Panc1 (cell line): ENCODE data around the gene PRDM2. TPM values are rescaled to one million over a fixed set of nuclear protein-coding genes. Genes with fewer than 3 reads are reported as not detected.

Experiments
- ATAC-seq: fragments of 200-7000 bp; cut with Tn5 transposase; 2 replicates; pipeline ENCODE4 v1.9.1; 2020; ENCODE audit warnings: mild to moderate bottlenecking, moderate library complexity
- BruUV-seq: library from RNA; stranded (reverse); fragments of 400-500 nt; replicated peaks from 2 replicates; lab custom pipeline; 2021; lab: Mats Ljungman, UMichigan
- CTCF ChIA-PET: fragments of 300-600 bp; sonication (Branson Sonifier 250); formaldehyde crosslinking; loops from one replicate; lab custom pipeline; 2022; ENCODE audit warnings: antibody characterized with exemption; lab: Charles Lee
- POLR2A ChIA-PET: fragments of 300-600 bp; sonication (Branson Sonifier 250); formaldehyde crosslinking; loops from one replicate; lab custom pipeline; 2022; ENCODE audit warnings: antibody characterized with exemption; lab: Charles Lee
- DNase-seq: peaks from one replicate; pipeline ENCODE4 v3.0.0-alpha.2; 2010; ENCODE audit warnings: low read depth, low spot score
- H3K27ac ChIP-seq: 2 replicates; pipeline ENCODE4 v1.5.1; 2011; ENCODE audit warnings: mild to moderate bottlenecking, low read length, inconsistent platforms
- H3K27me3 ChIP-seq: fragments of 200-500 bp; sonication (Bioruptor generic); 2 replicates; pipeline ENCODE4 v1.6.0; 2014; ENCODE audit warnings: low read length, inconsistent platforms; ENCODE audit not compliant: control insufficient read depth, insufficient read depth
- H3K36me3 ChIP-seq: fragments of 200-500 bp; sonication (Bioruptor generic); 2 replicates; pipeline ENCODE4 v1.5.1; 2014; ENCODE audit warnings: inconsistent platforms, mild to moderate bottlenecking, low read length, moderate library complexity; ENCODE audit not compliant: control insufficient read depth, insufficient read depth
- H3K4me1 ChIP-seq: 2 replicates; pipeline ENCODE4 v1.5.1; 2011; ENCODE audit warnings: inconsistent platforms, mild to moderate bottlenecking, low read length, moderate library complexity; ENCODE audit not compliant: control insufficient read depth, insufficient read depth
- H3K4me3 ChIP-seq, 2 experiments: 2 replicates each; pipeline ENCODE4 v1.5.1; 2011 to 2012; ENCODE audit warnings: low read depth in 2 of 2, low read length in 2 of 2, mild to moderate bottlenecking in 2 of 2, inconsistent platforms in 1 of 2, moderate library complexity in 1 of 2
- H3K9me3 ChIP-seq: fragments of 200-500 bp; sonication (Bioruptor generic); 2 replicates; pipeline ENCODE4 v1.5.1; 2014; ENCODE audit warnings: low read depth, mild to moderate bottlenecking, inconsistent platforms, low read length, moderate library complexity; ENCODE audit not compliant: control insufficient read depth, insufficient read depth
- POLR2AphosphoS5 ChIP-seq: IDR thresholded peaks from 2 replicates; pipeline ENCODE4 v1.6.1; 2012; ENCODE audit warnings: mild to moderate bottlenecking, low read depth, low read length, moderate library complexity
- SIN3A ChIP-seq: IDR thresholded peaks from 2 replicates; pipeline ENCODE4 v1.6.1; 2012; ENCODE audit warnings: low read depth, mild to moderate bottlenecking, low read length, moderate library complexity, borderline replicate concordance; ENCODE audit not compliant: insufficient read depth
- TCF7L2 ChIP-seq: IDR thresholded peaks from 2 replicates; pipeline ENCODE4 v1.6.1; 2011; ENCODE audit warnings: mild to moderate bottlenecking, low read depth, low read length, inconsistent platforms
- in situ Hi-C: cut with HindIII; loops from 2 replicates; pipeline ENCODE4 v1.10.0; 2016; ENCODE audit warnings: low sequenced_read_pairs, low pct_unique_long_range_greater_than_20kb
- intact Hi-C: fragments of 100-400 bp; cut with micrococcal nuclease; formaldehyde crosslinking; loops from one replicate; pipeline ENCODE4 v1.10.0; 2022; ENCODE audit not compliant: unreplicated experiment
- total RNA-seq: library from RNA; stranded (reverse); gene quantifications from one replicate; pipeline ENCODE4 v1.2.1, GENCODE V29; 2021; ENCODE audit not compliant: unreplicated experiment
- TF ChIP-seq, protein P1 (sequence below): fragments of 450-650 bp; IDR thresholded peaks from 2 replicates; pipeline ENCODE4 v1.5.1; 2017; ENCODE audit warnings: mild to moderate bottlenecking
- TF ChIP-seq, protein P2 (sequence below), 2 experiments: IDR thresholded peaks; 2 replicates each; pipeline ENCODE4 v1.6.1; 2011 to 2012; ENCODE audit warnings: low read depth in 2 of 2, control low read depth in 1 of 2, low read length in 1 of 2, mild to moderate bottlenecking in 1 of 2, moderate library complexity in 1 of 2; ENCODE audit not compliant: insufficient read depth in 1 of 2

PRDM2 gene
- total RNA-seq, 1 experiment from 2014 or later = 40.3 TPM

DNA sequence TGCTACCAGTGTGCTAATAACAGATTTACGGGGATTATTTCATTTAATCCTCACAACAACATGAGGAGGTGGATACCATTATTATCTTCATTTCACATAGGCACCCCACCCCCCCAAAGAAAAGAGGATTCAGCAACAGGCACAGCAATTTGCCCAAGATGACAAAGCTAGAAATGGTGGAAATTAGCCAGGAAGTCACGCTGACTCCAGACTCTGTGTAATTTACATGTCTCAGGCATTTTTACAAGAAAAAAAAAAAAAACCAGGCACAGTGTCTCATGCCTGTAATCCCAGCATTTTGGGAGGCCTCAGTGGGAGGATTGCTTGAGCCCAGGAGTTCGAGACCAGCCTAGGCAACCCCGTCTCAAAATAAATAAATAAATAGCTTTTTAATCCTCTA is 37.5 kb upstream of the PRDM2 start:
- Histone ChIP-seq H3K36me3 (no peaks in the 10 kb centered on the region), H3K27me3 (no peaks in the 10 kb centered on the region), H3K4me3 (no peak overlapping the region), H3K4me1 (no peaks in the 10 kb centered on the region), H3K27ac (no peak overlapping the region), H3K9me3 (no peaks in the 10 kb centered on the region)
- POLR2A ChIA-PET = no interaction called here
- DNase-seq (no peak), ATAC-seq (no peak)
- intact Hi-C loops = loop anchor here (10.0 kb wide), 1 partner anchor 142 kb away; no protein-coding TSS in a partner anchor
- in situ Hi-C loops = no loop called here
- CTCF ChIA-PET = no interaction called here
- BruUV-seq = no TSS peak
- TF ChIP-seq, protein P1, sequence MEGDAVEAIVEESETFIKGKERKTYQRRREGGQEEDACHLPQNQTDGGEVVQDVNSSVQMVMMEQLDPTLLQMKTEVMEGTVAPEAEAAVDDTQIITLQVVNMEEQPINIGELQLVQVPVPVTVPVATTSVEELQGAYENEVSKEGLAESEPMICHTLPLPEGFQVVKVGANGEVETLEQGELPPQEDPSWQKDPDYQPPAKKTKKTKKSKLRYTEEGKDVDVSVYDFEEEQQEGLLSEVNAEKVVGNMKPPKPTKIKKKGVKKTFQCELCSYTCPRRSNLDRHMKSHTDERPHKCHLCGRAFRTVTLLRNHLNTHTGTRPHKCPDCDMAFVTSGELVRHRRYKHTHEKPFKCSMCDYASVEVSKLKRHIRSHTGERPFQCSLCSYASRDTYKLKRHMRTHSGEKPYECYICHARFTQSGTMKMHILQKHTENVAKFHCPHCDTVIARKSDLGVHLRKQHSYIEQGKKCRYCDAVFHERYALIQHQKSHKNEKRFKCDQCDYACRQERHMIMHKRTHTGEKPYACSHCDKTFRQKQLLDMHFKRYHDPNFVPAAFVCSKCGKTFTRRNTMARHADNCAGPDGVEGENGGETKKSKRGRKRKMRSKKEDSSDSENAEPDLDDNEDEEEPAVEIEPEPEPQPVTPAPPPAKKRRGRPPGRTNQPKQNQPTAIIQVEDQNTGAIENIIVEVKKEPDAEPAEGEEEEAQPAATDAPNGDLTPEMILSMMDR = no peak
- TF ChIP-seq TCF7L2 = no peak
- no peak for TF ChIP-seq POLR2AphosphoS5
- TF ChIP-seq, protein P2, sequence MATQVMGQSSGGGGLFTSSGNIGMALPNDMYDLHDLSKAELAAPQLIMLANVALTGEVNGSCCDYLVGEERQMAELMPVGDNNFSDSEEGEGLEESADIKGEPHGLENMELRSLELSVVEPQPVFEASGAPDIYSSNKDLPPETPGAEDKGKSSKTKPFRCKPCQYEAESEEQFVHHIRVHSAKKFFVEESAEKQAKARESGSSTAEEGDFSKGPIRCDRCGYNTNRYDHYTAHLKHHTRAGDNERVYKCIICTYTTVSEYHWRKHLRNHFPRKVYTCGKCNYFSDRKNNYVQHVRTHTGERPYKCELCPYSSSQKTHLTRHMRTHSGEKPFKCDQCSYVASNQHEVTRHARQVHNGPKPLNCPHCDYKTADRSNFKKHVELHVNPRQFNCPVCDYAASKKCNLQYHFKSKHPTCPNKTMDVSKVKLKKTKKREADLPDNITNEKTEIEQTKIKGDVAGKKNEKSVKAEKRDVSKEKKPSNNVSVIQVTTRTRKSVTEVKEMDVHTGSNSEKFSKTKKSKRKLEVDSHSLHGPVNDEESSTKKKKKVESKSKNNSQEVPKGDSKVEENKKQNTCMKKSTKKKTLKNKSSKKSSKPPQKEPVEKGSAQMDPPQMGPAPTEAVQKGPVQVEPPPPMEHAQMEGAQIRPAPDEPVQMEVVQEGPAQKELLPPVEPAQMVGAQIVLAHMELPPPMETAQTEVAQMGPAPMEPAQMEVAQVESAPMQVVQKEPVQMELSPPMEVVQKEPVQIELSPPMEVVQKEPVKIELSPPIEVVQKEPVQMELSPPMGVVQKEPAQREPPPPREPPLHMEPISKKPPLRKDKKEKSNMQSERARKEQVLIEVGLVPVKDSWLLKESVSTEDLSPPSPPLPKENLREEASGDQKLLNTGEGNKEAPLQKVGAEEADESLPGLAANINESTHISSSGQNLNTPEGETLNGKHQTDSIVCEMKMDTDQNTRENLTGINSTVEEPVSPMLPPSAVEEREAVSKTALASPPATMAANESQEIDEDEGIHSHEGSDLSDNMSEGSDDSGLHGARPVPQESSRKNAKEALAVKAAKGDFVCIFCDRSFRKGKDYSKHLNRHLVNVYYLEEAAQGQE (IDR thresholded peaks at IDR 0.05; ENCODE audit: insufficient read depth in 1 of 2, low read depth in 2 of 2, low read length in 1 of 2) = no peak
- no peak for TF ChIP-seq SIN3A

DNA sequence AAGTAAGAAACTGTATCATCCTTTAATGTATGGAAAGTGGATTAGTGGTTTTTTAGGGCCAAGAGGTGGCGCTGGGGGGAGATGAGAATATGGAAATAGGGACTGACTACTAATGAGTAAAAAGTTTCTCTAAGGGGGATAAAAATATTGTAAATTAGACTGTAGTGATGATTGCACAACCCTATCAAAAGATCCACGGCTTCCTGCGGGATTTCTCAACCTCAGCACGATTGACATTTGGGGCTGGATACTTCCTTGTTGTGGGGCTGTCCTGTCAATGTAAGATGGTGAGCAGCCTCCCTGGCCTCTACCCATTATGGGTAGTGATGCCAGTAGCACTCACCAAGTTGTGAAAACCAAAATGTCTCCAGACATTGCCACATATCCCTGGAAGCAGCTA is 36.0 kb upstream of the PRDM2 start:
- intact Hi-C loops = loop anchor here (10.0 kb wide), 1 partner anchor 141 kb away; no protein-coding TSS in a partner anchor
- H3K9me3 ChIP-seq = no peaks in the 10 kb centered on the region
- H3K4me1 ChIP-seq = no peaks in the 10 kb centered on the region
- no peak overlapping the region for H3K27ac ChIP-seq
- DNase-seq = no peak
- ATAC-seq = no peak
- BruUV-seq = no TSS peak
- ChIA-PET POLR2A (no interaction called here), CTCF (interaction anchor here (0.7 kb wide), 1 partner anchor 250 kb away, joined by 3 read pairs; no protein-coding TSS in a partner anchor)
- no peak for TF ChIP-seq TCF7L2
- TF ChIP-seq, protein P1 = peak; percentile 19; the same call in 1 of the 2 replicates
- no peaks in the 10 kb centered on the region for H3K36me3 ChIP-seq
- H3K27me3 ChIP-seq = no peaks in the 10 kb centered on the region
- in situ Hi-C loops = no loop called here
- no peak overlapping the region for H3K4me3 ChIP-seq
